HG03060 (cell line): ENCODE measurements around the gene CDC42SE1.

Experiments
- ATAC-seq: cut with Tn5 transposase; IDR thresholded peaks from one replicate; pipeline ENCODE4 v1.9.1; 2021; ENCODE audit warnings: low read depth, moderate number of reproducible peaks; ENCODE audit not compliant: unreplicated experiment

CDC42SE1 gene

DNA sequence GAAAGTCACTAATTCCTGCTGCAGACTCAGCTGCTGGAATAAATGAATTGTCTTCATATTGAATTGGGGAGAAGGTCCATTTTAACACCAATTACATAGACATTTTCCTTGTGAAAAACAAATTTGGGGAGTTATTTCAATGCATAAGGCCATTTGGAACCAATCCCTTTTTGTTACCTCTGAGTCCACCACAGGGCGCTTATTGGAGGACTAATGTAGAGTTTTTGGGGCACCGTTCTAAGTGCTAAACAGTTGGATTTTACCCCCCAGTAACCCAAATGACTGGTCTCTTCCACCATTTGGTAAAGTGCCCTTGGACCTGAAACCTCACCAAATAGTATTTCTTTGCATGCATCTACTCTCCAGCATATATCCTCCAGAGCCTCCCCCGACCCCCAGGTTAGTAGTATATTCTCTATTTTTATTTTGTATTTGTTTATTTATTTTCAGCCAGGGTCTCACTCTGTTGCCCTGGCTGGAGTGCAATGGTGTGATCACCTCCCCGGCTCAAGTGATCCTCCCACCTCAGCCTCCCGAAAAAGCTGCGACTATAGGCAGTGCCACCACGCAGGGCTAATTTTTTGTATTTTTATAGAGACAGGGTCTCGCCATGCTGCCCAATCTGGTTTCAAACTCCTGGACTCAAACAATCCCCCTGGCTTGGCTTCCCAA lies 49.6 kb downstream of the CDC42SE1 start:
- ATAC-seq, result no peak

DNA sequence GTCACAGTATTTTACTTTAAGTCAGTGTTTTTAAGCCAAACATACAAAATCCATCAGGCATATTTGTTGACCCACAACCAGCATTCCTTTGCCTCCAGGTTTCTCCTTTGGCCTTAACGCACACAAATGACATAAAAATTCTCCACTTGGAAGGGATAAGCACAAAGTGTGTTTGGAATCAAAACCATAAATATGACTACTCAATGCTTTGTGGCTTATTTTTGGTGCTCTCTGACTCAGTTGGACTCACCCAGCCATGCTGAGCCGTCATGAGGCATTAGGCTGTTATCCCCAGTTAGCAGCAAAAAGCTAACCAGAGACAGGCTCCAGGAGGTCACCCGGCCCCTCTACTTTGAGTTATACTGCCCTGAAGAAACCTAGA lies 50.2 kb downstream of the CDC42SE1 start:
- no peak for ATAC-seq

DNA sequence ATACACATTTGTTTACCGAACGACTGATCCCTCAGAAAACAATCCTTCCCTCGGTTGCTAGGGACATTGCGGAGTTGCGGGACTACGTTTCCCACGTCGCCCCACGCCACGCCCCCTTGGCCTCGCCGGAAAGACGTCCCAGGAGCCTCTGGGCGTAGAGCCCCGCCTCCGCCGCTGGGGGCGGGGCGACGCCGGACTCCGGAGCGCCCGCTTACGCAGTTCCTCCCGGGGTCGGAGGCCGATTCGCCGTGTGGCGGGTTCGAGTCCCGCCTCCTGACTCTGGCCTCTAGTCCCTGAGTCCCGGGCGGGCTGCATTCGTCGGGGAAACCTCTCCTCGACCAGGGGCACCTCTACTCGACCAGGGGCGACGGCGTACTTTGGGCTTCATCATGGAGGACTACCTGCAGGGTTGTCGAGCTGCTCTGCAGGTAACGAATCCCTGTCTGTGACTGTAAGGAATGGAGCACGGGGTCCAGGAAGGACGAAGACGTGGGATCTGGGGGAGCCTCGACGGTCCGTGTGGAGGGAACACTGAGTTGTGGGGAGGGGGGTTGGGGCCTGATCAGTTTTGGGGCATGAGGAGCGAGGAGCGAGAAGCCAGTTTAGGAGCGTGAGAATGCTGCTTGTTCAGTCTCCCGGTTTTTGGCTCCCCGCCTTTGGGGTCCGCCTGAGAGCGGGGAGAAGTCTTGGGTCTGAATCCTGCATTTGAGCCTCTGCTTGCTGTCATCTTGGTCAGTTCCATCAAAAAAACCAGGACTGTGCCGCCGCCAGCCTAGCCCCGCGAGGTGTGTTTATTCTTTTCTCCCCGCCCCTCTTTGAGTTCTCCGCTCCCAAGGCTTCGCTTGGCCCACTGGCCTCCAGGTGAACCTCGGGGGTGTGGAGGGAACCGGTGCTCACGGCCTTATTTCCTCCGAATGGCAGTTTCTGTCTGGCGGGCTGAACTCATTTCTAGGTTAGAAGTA lies 50.9 kb downstream of the CDC42SE1 start, which contains the start of gene PRUNE1:
TSS of gene PRUNE1 (plus strand) at position 206 of the 962 bp plus-strand sequence. CDS start at position 390, 184 bp downstream.
- no peak for ATAC-seq

DNA sequence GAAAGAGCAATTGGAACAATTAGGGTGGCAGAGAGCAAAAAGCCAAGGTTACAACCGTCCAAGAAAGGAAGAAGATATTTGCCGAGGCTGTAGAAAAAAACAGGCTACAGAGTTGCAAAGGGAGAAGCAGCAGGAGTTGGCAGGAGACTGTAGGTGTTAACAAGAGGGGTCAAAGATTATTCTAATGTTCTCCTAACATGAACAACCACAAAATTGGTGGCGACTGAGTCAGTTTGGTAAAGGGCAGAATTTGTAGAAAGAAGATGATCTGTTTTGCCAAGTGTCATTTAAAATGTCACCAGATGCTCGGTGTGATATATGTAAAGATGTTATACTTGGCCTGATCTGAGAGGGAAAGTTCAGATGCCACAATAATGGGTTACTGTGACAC lies 51.6 kb downstream of the CDC42SE1 start:
- ATAC-seq, result no peak

DNA sequence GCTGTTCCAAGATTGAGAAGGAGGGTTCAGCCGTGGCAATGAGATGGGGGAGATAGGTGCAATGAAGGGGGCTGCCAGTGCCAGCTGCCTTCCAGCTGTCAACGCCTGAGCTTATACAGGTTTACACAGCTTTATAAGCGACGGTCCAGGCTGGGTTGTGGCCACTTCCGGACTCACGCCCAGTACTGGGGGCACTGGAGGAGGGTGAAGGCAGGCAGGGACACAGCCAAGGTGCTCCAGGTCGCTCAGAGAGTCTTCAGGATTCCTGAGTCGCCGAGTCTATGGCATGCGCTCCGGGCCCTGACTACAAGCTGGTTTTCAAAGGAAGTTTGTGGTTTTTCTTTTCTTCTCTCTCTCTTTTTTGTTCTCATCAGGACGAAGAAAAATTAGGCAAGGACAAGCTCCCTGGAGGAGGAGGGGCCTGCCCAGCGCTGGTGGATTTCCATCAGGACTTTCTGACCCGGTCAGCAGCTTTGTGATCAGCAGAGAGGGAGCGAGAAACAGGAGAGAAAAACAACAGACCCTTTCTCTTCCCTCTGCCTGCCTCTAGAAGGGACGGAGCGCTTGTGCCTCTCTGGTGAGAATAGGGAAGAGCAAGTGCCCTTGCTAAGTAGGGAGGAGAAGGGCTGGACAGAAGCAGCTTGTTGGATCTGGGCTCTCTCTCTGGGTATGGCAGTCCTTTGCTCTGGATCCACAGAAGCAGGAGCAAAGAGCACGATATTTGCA lies 52.9 kb downstream of the CDC42SE1 start, which contains the start of gene MINDY1:
TSS of gene MINDY1 (minus strand) at position 576 of the 726 bp plus-strand sequence. CDS start 4,285 bp downstream, outside the sequence.
- ATAC-seq, result no peak

DNA sequence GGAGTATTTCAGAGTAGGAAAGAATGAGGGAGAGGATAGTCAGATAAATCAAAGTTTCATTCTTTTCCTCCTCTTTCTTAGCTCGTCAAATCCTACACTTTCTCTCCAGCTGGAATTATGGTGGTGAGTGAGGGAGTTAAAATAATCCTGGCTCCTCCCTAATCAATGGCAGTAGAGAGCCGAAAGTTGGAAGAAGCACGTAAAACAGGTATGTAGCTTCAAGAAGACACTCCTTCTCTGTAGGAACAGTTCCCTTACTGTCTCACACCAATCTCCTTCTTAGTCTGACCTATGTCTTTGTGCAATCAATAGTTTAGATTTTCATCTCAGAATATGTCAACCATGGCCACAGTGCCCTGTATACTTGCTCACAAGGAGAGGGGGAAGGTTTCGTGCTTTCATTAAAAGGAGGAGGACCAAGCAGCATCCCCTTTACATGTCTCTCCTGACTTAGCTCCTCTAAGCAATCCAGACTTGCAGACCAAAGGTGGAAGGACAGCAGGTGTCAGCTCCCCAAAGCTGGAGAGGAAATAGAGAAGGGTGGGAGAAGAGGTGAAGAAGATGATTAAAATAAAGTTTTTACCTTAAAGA lies 53.6 kb downstream of the CDC42SE1 start:
- no peak for ATAC-seq

DNA sequence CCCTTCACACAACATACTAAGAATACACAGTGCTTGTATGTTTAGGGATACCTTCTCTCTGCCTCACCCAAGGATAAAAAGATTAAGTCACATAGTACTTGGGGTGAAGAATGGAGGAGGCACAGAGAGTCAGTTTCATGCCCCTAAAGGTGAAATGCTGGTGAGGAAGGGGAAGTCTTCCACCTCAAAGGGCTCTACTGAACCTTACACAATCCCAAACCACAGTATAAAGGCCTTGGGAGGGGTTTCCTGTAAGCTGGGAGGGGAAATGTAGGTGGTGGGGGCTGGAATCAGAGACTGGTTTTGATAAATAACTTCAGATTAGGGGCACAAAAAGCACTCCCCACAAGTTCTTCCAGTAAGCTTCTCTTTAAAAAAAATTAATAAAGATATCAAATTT lies 56.2 kb downstream of the CDC42SE1 start:
- no peak for ATAC-seq

DNA sequence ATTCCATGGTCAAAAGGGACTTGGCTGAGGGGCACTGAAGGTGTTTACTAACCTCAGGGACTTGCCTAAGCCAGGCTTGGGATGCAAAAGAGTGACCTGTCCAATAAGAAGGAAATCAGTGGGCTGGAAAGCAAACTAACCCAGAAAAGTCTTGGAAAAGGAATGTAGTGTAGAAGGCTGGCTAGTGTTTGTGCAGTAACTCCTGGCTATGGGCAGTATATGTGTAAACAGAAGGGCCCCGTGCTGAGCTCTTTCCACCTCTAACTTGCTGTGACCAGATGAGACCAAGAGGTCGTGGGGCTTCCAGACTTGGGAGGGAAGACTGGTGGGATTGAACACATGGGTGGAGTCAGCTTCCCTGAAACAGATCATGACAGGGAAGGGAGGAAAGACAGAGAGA lies 56.8 kb downstream of the CDC42SE1 start:
- no peak for ATAC-seq

DNA sequence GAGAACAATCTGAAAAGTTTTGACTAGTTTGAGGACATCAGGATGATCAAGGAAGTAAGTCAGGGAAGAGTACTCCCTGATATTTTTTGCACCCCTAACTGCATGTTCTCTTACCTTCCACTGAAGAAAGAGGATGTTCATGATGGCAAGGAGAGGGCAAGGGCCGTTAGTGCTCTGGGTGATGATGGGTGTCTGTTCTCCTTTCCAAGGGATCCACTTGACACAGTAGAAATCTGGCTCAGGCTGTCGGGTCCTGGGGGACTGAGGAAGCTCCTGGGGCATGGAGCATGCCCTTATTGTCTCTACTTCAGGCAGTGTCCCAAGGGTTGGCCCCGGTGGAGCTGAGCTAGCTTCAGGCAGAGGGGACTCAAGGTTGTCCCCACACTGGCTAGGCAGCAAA lies 57.4 kb downstream of the CDC42SE1 start:
- ATAC-seq, result no peak

DNA sequence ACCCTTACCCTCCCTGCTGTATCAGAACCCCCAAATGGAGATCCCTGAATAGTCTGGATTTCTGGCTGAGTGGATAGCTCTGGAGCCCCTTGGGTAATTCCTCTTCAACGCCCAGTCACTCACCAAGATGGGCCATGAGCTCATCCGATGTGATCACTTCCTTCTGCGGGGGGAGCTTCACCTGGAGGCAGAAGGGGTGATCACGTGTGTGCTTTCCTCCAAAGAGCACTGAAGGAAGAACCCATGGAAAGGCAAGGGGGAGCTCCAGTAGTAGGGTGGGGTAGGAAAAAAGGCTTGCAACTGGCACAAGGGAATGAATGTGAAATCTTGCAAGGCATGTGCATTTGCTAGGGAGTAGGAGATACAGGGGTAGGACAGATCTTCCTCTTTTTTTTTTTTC lies 57.8 kb downstream of the CDC42SE1 start:
- ATAC-seq, result no peak
